Inferior parietal cortex (tissue), 1 donor: ENCODE results near the gene ZNF169.
"Not testable (repeated sequence)": the region's sequence is repeated elsewhere in the genome, so short reads cannot be mapped to it uniquely, and the experiment has no call there.

ENCODE experiments used
- DNase-seq: peaks from one replicate; pipeline ENCODE4 v3.0.0-alpha.2; 2016; ENCODE audit errors: extremely low spot score

The ZNF169 gene

DNA sequence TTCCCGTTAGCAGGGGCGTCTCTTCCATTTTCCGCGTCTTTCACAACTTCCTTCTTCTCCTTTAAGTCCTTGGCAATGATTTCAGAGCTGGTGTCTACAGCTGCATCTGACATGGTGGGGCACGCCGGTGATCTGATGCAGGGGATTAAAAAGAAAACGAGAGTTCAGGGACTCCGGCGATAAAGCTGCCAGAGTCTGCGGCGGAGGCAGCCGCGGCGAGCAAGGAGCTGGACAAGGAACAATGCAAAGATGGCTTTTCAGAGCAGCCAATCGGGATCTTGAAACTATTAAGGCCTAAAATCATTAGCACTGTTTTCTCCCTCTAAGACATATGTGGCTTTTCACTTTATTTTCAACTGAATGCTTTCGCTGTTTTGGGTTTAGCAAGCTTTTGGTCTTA is 88.4 kb downstream of the ZNF169 start:
- DNase-seq, result not testable (repeated sequence)

GRCh38 chr9:94348754-94349153 is 89.7 kb downstream of the ZNF169 start:
- DNase-seq, result not testable (repeated sequence)
